ENCODE data around the gene CAPN2. TPM values are rescaled to one million over a fixed set of nuclear protein-coding genes. Genes with fewer than 3 reads are reported as not detected.

Gene CAPN2
- total RNA-seq, 1 donor: 340 TPM

DNA sequence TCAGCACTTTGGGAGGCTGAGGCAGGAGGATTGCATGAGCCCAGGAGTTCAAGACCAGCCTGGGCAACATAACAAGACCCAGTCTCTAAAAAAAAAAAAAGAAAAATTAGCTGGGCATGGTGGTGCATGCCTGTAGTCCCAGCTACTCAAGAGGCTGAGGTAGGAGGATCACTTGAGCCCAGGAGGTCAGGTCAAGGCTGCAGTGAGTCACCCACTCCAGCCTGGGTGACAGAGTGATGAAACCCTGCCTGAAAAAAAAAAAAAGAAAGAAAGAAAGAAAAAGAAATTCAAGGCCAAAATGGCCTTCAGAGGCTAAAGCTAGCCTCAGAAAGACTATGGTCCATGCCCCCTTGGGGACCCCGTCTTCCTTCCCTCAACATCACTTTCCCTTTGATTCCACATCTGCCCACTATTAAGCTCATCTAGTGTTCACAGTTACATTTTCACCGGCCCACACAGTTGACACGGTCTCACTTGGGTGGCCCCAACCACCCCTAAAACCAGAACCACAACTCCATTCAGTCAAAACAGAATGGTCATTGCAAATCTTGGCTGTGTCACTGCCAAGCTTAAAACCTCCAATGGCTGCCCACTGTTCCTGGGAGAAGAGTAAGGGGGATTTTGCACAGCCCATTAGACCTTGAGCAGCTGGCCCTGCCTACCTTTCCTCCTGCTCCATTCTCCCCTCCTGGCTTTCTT is 44.7 kb upstream of the CAPN2 start:
- Histone ChIP-seq H3K4me1 (ENCODE audit: insufficient read depth, low read length) (no peaks in the 10 kb centered on the region), H3K27ac (ENCODE audit: low read depth, low read length) (no peak overlapping the region), H3K36me3 (ENCODE audit: insufficient read depth, low read length) (no peaks in the 10 kb centered on the region), H3K4me3 (ENCODE audit: insufficient read depth, low read length) (no peak overlapping the region), H3K27me3 (ENCODE audit: insufficient read depth, low read length) (peaks cover 19% of the 10 kb centered on the region), H2AFZ (ENCODE audit: low read length) (no peak overlapping the region), H3K9me3 (ENCODE audit: low read depth, low read length) (no peaks in the 10 kb centered on the region), H3K4me2 (ENCODE audit: insufficient read depth, low read length) (no peak overlapping the region), H4K20me1 (ENCODE audit: insufficient read depth, low read length) (no peaks in the 10 kb centered on the region), H3K79me2 (ENCODE audit: insufficient read depth, low read length) (no peaks in the 10 kb centered on the region)
- TF ChIP-seq, protein P1, sequence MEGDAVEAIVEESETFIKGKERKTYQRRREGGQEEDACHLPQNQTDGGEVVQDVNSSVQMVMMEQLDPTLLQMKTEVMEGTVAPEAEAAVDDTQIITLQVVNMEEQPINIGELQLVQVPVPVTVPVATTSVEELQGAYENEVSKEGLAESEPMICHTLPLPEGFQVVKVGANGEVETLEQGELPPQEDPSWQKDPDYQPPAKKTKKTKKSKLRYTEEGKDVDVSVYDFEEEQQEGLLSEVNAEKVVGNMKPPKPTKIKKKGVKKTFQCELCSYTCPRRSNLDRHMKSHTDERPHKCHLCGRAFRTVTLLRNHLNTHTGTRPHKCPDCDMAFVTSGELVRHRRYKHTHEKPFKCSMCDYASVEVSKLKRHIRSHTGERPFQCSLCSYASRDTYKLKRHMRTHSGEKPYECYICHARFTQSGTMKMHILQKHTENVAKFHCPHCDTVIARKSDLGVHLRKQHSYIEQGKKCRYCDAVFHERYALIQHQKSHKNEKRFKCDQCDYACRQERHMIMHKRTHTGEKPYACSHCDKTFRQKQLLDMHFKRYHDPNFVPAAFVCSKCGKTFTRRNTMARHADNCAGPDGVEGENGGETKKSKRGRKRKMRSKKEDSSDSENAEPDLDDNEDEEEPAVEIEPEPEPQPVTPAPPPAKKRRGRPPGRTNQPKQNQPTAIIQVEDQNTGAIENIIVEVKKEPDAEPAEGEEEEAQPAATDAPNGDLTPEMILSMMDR (IDR thresholded peaks at IDR 0.05; ENCODE audit: extremely low read depth, low read depth, low read length): no peak
- DNase-seq (ENCODE audit: insufficient read length, low spot score, missing footprints): peak; percentile 14

DNA sequence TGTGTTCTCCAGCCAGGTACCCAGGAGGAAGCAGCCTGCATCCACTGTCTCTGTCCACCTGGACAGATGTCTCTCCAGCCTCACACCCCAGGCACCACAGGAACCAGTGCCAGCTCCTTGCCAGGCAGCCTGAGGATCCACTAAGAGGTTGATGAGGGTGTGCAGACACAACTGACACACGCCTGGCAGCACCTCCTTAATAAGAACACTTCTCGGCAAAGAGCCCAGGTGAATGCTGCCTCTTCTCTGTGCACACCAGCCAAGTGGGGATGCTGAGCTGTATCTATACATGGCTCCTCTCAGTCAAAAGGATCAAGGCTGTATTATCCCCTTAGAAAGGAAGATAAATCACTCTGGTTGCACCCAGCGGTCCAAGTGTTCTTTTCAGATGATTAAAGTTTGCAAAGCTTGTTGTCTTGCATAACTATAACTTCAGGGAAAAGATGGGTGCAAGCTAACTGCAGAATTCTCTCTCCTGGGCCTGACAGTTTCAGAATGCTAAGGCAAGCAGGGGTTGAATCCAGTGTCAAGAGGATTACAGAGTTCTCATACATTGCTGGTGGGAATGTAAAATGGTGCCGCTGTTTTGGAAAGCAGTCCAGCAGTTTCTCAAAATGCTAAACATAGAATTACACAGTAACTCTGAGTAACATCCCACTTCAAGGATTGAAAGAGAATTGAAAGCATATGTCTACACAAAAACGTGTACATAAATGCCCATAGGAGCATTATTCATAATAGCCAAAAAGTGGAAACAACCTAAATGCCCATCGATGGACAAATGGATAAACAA is 43.1 kb upstream of the CAPN2 start:
- Histone ChIP-seq H3K4me3 (ENCODE audit: insufficient read depth, low read length) (no peak overlapping the region), H3K9me3 (ENCODE audit: low read depth, low read length) (no peaks in the 10 kb centered on the region), H3K4me1 (ENCODE audit: insufficient read depth, low read length) (no peaks in the 10 kb centered on the region), H4K20me1 (ENCODE audit: insufficient read depth, low read length) (no peaks in the 10 kb centered on the region), H3K4me2 (ENCODE audit: insufficient read depth, low read length) (no peak overlapping the region), H2AFZ (ENCODE audit: low read length) (no peak overlapping the region), H3K36me3 (ENCODE audit: insufficient read depth, low read length) (no peaks in the 10 kb centered on the region), H3K27me3 (ENCODE audit: insufficient read depth, low read length) (peaks cover 5% of the 10 kb centered on the region), H3K27ac (ENCODE audit: low read depth, low read length) (no peak overlapping the region), H3K79me2 (ENCODE audit: insufficient read depth, low read length) (no peaks in the 10 kb centered on the region)
- TF ChIP-seq, protein P1 (IDR thresholded peaks at IDR 0.05; ENCODE audit: extremely low read depth, low read depth, low read length): no peak
- no peak for DNase-seq (ENCODE audit: insufficient read length, low spot score, missing footprints)

DNA sequence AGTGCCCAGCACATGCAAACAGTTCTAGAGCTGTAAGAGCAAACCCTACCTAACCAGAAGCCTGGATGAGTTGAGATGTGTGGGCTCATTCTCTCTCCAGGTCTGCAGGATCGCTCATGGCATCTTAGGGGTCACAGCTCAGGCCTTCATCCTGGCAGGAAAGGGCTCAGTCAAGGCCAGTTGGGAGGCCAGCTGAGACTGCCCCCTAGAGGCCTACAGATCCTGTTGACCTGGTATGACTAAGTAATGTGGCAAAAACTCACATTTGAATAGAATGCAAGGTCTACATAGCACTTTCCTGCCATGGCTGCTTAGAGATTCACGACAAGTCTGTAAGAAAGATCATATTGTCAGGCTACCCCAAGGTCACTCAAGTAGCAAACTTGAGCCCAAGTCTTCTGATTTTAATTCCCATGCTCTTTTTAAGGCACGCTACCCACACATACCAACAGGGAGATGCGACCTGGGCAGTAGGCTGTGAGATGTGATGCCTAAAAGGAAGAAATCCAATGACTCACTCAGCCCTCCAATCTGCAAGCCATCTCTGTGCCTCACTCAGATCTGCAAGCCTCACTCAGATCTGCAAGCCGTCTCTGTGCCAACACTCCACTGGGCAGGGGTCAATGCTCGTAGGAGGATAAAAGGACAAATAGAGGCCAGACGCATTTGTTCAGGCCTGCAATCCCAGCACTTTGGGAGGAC is 41.7 kb upstream of the CAPN2 start:
- Histone ChIP-seq H2AFZ (ENCODE audit: low read length) (no peak overlapping the region), H3K4me3 (ENCODE audit: insufficient read depth, low read length) (no peak overlapping the region), H3K27ac (ENCODE audit: low read depth, low read length) (no peak overlapping the region), H3K79me2 (ENCODE audit: insufficient read depth, low read length) (no peaks in the 10 kb centered on the region), H3K4me2 (ENCODE audit: insufficient read depth, low read length) (no peak overlapping the region), H3K4me1 (ENCODE audit: insufficient read depth, low read length) (no peaks in the 10 kb centered on the region), H3K9me3 (ENCODE audit: low read depth, low read length) (peaks cover 3% of the 10 kb centered on the region), H3K27me3 (ENCODE audit: insufficient read depth, low read length) (peaks cover 5% of the 10 kb centered on the region), H4K20me1 (ENCODE audit: insufficient read depth, low read length) (no peaks in the 10 kb centered on the region), H3K36me3 (ENCODE audit: insufficient read depth, low read length) (no peaks in the 10 kb centered on the region)
- DNase-seq (ENCODE audit: insufficient read length, low spot score, missing footprints): peak; percentile 86
- TF ChIP-seq, protein P1 (IDR thresholded peaks at IDR 0.05; ENCODE audit: extremely low read depth, low read depth, low read length): peak; percentile 61
